Neuronal stem cell (in vitro differentiated cells): ENCODE data around the gene SCIMP.
"Not testable (repeated sequence)": the region's sequence is repeated elsewhere in the genome, so short reads cannot be mapped to it uniquely, and the experiment has no call there.

ENCODE experiments used
- DNase-seq: peaks from one replicate; pipeline ENCODE4 v3.0.0-alpha.2; 2013; ENCODE audit warnings: low spot score
- H2AFZ ChIP-seq: one replicate; pipeline ENCODE4 v1.6.1; 2013; ENCODE audit warnings: mild to moderate bottlenecking, low read length, inconsistent platforms
- H2AK5ac ChIP-seq: 2 replicates; pipeline ENCODE4 v1.6.1; 2013; ENCODE audit warnings: low read depth, mild to moderate bottlenecking, inconsistent platforms, low read length, moderate library complexity, mixed read lengths
- H2BK120ac ChIP-seq: 2 replicates; pipeline ENCODE4 v1.6.1; 2013; ENCODE audit warnings: low read depth, mild to moderate bottlenecking, inconsistent platforms, low read length, moderate library complexity, mixed read lengths
- H2BK12ac ChIP-seq: one replicate; pipeline ENCODE4 v1.6.1; 2013; ENCODE audit warnings: low read length, inconsistent platforms
- H2BK15ac ChIP-seq: 2 replicates; pipeline ENCODE4 v1.6.1; 2013; ENCODE audit warnings: mild to moderate bottlenecking, low read length, inconsistent platforms, mixed read lengths
- H2BK5ac ChIP-seq: one replicate; pipeline ENCODE4 v1.6.1; 2013; ENCODE audit warnings: inconsistent platforms, mild to moderate bottlenecking, low read length, moderate library complexity
- H3K14ac ChIP-seq: one replicate; pipeline ENCODE4 v1.6.1; 2013; ENCODE audit warnings: low read length, inconsistent platforms
- H3K18ac ChIP-seq: 2 replicates; pipeline ENCODE4 v1.6.1; 2013; ENCODE audit warnings: low read length, inconsistent platforms
- H3K23ac ChIP-seq: 2 replicates; pipeline ENCODE4 v1.6.1; 2013; ENCODE audit warnings: low read depth, mild to moderate bottlenecking, mixed read lengths, low read length, inconsistent platforms; ENCODE audit not compliant: poor library complexity
- H3K27ac ChIP-seq: replicated peaks from 3 replicates; pipeline ENCODE4 v1.5.1; 2013; ENCODE audit warnings: low read length, inconsistent platforms
- H3K27me3 ChIP-seq, 3 experiments: 2 replicates each; pipeline ENCODE4 v1.6.1; 2013; ENCODE audit warnings: low read length in 3 of 3, mild to moderate bottlenecking in 2 of 3, inconsistent platforms in 1 of 3, low read depth in 1 of 3, mixed read lengths in 1 of 3, moderate library complexity in 1 of 3; ENCODE audit not compliant: control insufficient read depth in 3 of 3, insufficient read depth in 3 of 3
- H3K36me3 ChIP-seq, 2 donors: replicated peaks in 1 of 2; 2 replicates each; pipeline ENCODE4 v1.6.1; 2013; ENCODE audit warnings: low read length in 2 of 2; ENCODE audit not compliant: control insufficient read depth in 2 of 2, insufficient read depth in 2 of 2
- H3K4ac ChIP-seq: 2 replicates; pipeline ENCODE4 v1.6.1; 2013; ENCODE audit warnings: inconsistent platforms, mild to moderate bottlenecking, low read length, moderate library complexity
- H3K4me1 ChIP-seq, 2 donors: 1 replicate in 1 of 2; 2 replicates in 1 of 2; pipeline ENCODE4 v1.6.1; 2013; ENCODE audit warnings: low read length in 2 of 2, low read depth in 1 of 2; ENCODE audit not compliant: control insufficient read depth in 2 of 2, insufficient read depth in 1 of 2
- H3K4me2 ChIP-seq: one replicate; pipeline ENCODE4 v1.6.1; 2013; ENCODE audit warnings: mild to moderate bottlenecking, low read length, inconsistent platforms; ENCODE audit not compliant: insufficient read depth, poor library complexity, severe bottlenecking
- H3K4me3 ChIP-seq, 2 donors: 2 replicates each; pipeline ENCODE4 v1.5.1; 2013; ENCODE audit warnings: low read length in 2 of 2, mild to moderate bottlenecking in 2 of 2, inconsistent platforms in 1 of 2, moderate library complexity in 1 of 2
- H3K79me1 ChIP-seq: one replicate; pipeline ENCODE4 v1.6.1; 2013; ENCODE audit warnings: low read depth, mild to moderate bottlenecking, inconsistent platforms, low read length, moderate library complexity
- H3K9ac ChIP-seq: one replicate; pipeline ENCODE4 v1.6.1; 2013; ENCODE audit warnings: mild to moderate bottlenecking, low read depth, low read length, inconsistent platforms; ENCODE audit not compliant: poor library complexity
- H3K9me3 ChIP-seq, 2 donors: replicated peaks in 1 of 2; 2 replicates each; pipeline versions ENCODE3 to v1.6.1; 2013; ENCODE audit warnings: low read length in 2 of 2, mild to moderate bottlenecking in 2 of 2, inconsistent platforms in 1 of 2, low read depth in 1 of 2, mixed read lengths in 1 of 2, moderate library complexity in 1 of 2; ENCODE audit not compliant: control insufficient read depth in 2 of 2, insufficient read depth in 1 of 2
- H4K8ac ChIP-seq: one replicate; pipeline ENCODE4 v1.6.1; 2013; ENCODE audit warnings: low read depth, mild to moderate bottlenecking, inconsistent platforms, low read length, moderate library complexity
- H4K91ac ChIP-seq: one replicate; pipeline ENCODE4 v1.6.1; 2013; ENCODE audit warnings: low read length, low read depth, mild to moderate bottlenecking, inconsistent platforms; ENCODE audit not compliant: poor library complexity
- WGBS, 2 donors: extraction: QIAGEN DNeasy Blood & Tissue Kit; methylation state at CpG; one replicate each; pipeline ENCODE4 v1.1.7; 2013; ENCODE audit warnings: missing lambda C conversion rate in 2 of 2, mixed read lengths in 1 of 2; ENCODE audit not compliant: insufficient read length in 2 of 2, insufficient replicate concordance in 1 of 2; ENCODE audit errors: extremely low coverage in 2 of 2; 5-methylcytosine and 5-hydroxymethylcytosine counted together

The SCIMP gene

DNA sequence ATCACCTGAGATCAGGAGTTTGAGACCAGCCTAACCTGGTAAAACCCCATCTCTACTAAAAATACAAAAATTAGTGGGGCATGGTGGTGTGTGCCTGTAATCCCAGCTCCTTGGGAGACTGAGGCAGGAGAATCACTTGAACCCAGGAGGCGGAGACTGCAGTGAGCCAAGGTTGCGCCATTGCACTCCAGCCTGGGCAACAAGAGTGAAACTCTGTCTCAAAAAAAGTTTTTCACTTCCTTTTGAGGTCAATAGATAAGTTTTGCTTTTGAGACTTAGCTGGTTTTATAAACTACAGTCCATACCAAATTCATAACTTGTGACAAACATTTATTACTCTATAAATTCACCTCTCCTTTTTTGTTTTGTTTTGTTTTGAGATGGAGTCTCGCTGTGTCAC, 72.9 kb downstream of the SCIMP start:
- H2BK15ac ChIP-seq, H3K4ac ChIP-seq, H2BK120ac ChIP-seq, H3K14ac ChIP-seq, H3K18ac ChIP-seq, H4K91ac ChIP-seq, H3K4me1 ChIP-seq, H3K27ac ChIP-seq, H3K9ac ChIP-seq, H3K9me3 ChIP-seq, H2AK5ac ChIP-seq, H3K36me3 ChIP-seq, H3K23ac ChIP-seq, H2BK5ac ChIP-seq, H4K8ac ChIP-seq, H2BK12ac ChIP-seq, H2AFZ ChIP-seq, H3K4me2 ChIP-seq, H3K27me3 ChIP-seq, DNase-seq, H3K79me1 ChIP-seq, H3K4me3 ChIP-seq: not testable (repeated sequence)
- WGBS, 2 donors = no CpG with 5 or more reads among the region's 3 CpGs

DNA sequence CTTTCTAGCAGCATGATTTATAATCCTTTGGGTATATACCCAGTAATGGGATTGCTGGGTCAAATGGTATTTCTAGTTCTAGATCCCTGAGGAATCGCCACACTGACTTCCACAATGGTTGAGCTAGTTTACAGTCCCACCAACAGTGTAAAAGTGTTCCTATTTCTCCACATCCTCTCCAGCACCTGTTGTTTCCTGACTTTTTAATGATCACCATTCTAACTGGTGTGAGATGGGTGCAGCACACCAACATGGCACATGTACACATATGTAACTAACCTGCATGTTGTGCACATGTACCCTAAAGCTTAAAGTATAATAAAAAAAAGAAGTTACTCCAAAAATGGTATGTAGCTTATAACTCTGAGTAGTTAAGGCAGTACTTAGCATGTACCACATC, 74.0 kb downstream of the SCIMP start:
- H3K36me3 ChIP-seq, H2AK5ac ChIP-seq, H3K4me1 ChIP-seq, H2BK120ac ChIP-seq, H3K27ac ChIP-seq, H2AFZ ChIP-seq, DNase-seq, H3K9me3 ChIP-seq, H3K4me2 ChIP-seq, H2BK5ac ChIP-seq, H2BK15ac ChIP-seq, H3K4me3 ChIP-seq, H3K14ac ChIP-seq, H2BK12ac ChIP-seq, H3K4ac ChIP-seq, H4K8ac ChIP-seq, H3K18ac ChIP-seq, H4K91ac ChIP-seq, H3K27me3 ChIP-seq, H3K23ac ChIP-seq, H3K79me1 ChIP-seq, H3K9ac ChIP-seq: not testable (repeated sequence)
- WGBS, 2 donors = no CpG with 5 or more reads among the region's 1 CpG
